Measurements from ENCODE around the gene FAM118A. TPM values are rescaled to one million over a fixed set of nuclear protein-coding genes. Genes with fewer than 3 reads are reported as not detected.

FAM118A gene
- total RNA-seq, 2 experiments from 2014 or later, result 159 to 161 TPM

- Histone ChIP-seq H3K4me3 (ENCODE audit: low read length) (no peak overlapping the region), H3K36me3 (ENCODE audit: insufficient read depth, low read length) (no peaks in the 10 kb centered on the region), H3K27ac (ENCODE audit: low read depth in 1 of 2, low read length in 2 of 2) (no peak overlapping the region), H3K27me3 (ENCODE audit: control insufficient read depth in 1 of 2, insufficient read depth in 2 of 2, low read length in 2 of 2) (no peaks in the 10 kb centered on the region), H3K4me1 (ENCODE audit: insufficient read depth, low read length) (peaks cover 6% of the 10 kb centered on the region), H3K9me3 (ENCODE audit: control insufficient read depth in 1 of 2, insufficient read depth in 1 of 2, low read length in 2 of 2) (no peaks in the 10 kb centered on the region)
- H3K4me1 Mint-ChIP-seq (ENCODE audit: low read depth), result peaks cover 10% of the 10 kb centered on the region
- ChIA-PET POLR2A (no interaction called here), CTCF (no interaction called here)
- H3K27ac Mint-ChIP-seq, result no peak overlapping the region
- intact Hi-C loops (cut with DNase I, micrococcal nuclease), result no loop called here
- no peak overlapping the region for H3K4me3 Mint-ChIP-seq
- ATAC-seq (ENCODE audit: poor library complexity), result no peak
- H3K36me3 Mint-ChIP-seq (ENCODE audit: low read depth), result no peaks in the 10 kb centered on the region
- no peak for TF ChIP-seq CTCF (IDR thresholded peaks at IDR 0.05)
- DNase-seq, result no peak
- no peaks in the 10 kb centered on the region for H3K27me3 Mint-ChIP-seq
- H3K9me3 Mint-ChIP-seq, result no peaks in the 10 kb centered on the region
These were observed 6.6 kb upstream of the FAM118A start for GRCh38 chr22:45303181-45303580.

- Mint-ChIP-seq H3K27ac (no peak overlapping the region), H3K36me3 (ENCODE audit: low read depth) (no peaks in the 10 kb centered on the region), H3K4me1 (ENCODE audit: low read depth) (peaks cover 12% of the 10 kb centered on the region), H3K9me3 (no peaks in the 10 kb centered on the region), H3K27me3 (no peaks in the 10 kb centered on the region), H3K4me3 (no peak overlapping the region)
- no peaks in the 10 kb centered on the region for H3K36me3 ChIP-seq (ENCODE audit: insufficient read depth, low read length)
- DNase-seq, result no peak
- no peaks in the 10 kb centered on the region for H3K27me3 ChIP-seq (ENCODE audit: control insufficient read depth in 1 of 2, insufficient read depth in 2 of 2, low read length in 2 of 2)
- H3K27ac ChIP-seq (ENCODE audit: low read depth in 1 of 2, low read length in 2 of 2), result no peak overlapping the region
- no peaks in the 10 kb centered on the region for H3K9me3 ChIP-seq (ENCODE audit: control insufficient read depth in 1 of 2, insufficient read depth in 1 of 2, low read length in 2 of 2)
- ChIA-PET CTCF (no interaction called here), POLR2A (no interaction called here)
- no peak for TF ChIP-seq CTCF (IDR thresholded peaks at IDR 0.05)
- H3K4me3 ChIP-seq (ENCODE audit: low read length), result no peak overlapping the region
- ATAC-seq (ENCODE audit: poor library complexity), result no peak
- peaks cover 12% of the 10 kb centered on the region for H3K4me1 ChIP-seq (ENCODE audit: insufficient read depth, low read length)
- intact Hi-C loops (cut with DNase I, micrococcal nuclease), result loop anchor here in 1 of 2 experiments (5.0 kb wide), 1 partner anchor 603 kb away; the partner anchor contains the start of gene PRR5
These were observed 4.8 kb upstream of the FAM118A start for GRCh38 chr22:45304971-45305370.

GRCh38 chr22:45305456-45306075 lies 4.2 kb upstream of the FAM118A start:
- Histone ChIP-seq H3K27me3 (ENCODE audit: control insufficient read depth in 1 of 2, insufficient read depth in 2 of 2, low read length in 2 of 2) (no peaks in the 10 kb centered on the region), H3K36me3 (ENCODE audit: insufficient read depth, low read length) (no peaks in the 10 kb centered on the region), H3K4me1 (ENCODE audit: insufficient read depth, low read length) (peaks cover 18% of the 10 kb centered on the region), H3K9me3 (ENCODE audit: control insufficient read depth in 1 of 2, insufficient read depth in 1 of 2, low read length in 2 of 2) (no peaks in the 10 kb centered on the region), H3K27ac (ENCODE audit: low read depth in 1 of 2, low read length in 2 of 2) (no peak overlapping the region), H3K4me3 (ENCODE audit: low read length) (no peak overlapping the region)
- intact Hi-C loops (cut with DNase I, micrococcal nuclease), result loop anchor here in 1 of 2 experiments (5.0 kb wide), 1 partner anchor 603 kb away; the partner anchor contains the start of gene PRR5
- Mint-ChIP-seq H3K4me3 (no peak overlapping the region), H3K9me3 (no peaks in the 10 kb centered on the region), H3K36me3 (ENCODE audit: low read depth) (peaks cover 2% of the 10 kb centered on the region), H3K27ac (no peak overlapping the region), H3K27me3 (no peaks in the 10 kb centered on the region), H3K4me1 (ENCODE audit: low read depth) (peaks cover 14% of the 10 kb centered on the region)
- no peak for TF ChIP-seq CTCF (IDR thresholded peaks at IDR 0.05)
- ChIA-PET CTCF (no interaction called here), POLR2A (no interaction called here)
- ATAC-seq (ENCODE audit: poor library complexity) (no peak), DNase-seq (no peak)

Data from CD4-positive, alpha-beta T cell (primary cell).